HG02973 (cell line): Measurements from ENCODE around the gene C1orf116.

ENCODE experiments used
- ATAC-seq: cut with Tn5 transposase; IDR thresholded peaks from one replicate; pipeline ENCODE4 v1.9.1; 2021; ENCODE audit warnings: moderate library complexity; ENCODE audit not compliant: unreplicated experiment

Gene C1orf116

GRCh38 chr1:207035877-207036551 is 3.5 kb upstream of the C1orf116 start:
- no peak for ATAC-seq

DNA sequence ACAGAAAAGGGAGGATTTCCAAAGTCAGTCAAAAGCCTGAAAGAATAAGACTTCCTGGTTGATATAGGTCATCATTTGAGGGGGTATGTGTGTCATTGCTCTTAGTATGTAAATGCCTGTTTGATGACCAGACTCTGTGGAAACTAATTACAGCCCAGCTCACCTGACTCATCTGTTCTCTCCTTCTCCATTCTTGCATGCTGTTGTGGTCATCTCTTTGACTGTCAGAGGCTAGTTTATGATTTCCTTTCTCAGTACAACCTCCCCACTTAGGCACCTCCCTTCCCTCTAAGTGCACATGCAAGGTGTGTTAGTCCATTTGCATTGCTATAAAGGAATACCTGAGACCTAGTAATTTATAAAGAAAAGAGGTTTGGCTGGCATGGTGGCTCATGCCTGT is 2.4 kb upstream of the C1orf116 start:
- ATAC-seq: no peak

DNA sequence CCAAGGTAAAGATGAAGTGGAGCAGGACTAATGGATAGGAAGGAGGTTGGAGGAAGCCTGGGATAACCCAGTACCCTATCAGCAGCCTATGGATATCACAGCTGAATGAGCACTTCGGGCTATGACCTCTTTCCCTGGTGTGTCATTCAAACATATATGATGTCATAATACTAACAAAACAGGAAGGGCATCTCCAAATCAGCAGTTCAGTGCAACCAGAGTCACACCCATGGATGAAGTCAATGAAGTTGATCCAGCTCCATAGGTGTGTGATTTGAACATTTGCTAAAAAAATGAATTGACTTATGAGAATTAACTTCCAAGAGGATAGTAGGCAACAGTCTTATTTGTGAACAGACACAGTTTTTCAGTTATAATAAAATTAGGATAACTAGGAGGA is 1.7 kb upstream of the C1orf116 start:
- no peak for ATAC-seq

DNA sequence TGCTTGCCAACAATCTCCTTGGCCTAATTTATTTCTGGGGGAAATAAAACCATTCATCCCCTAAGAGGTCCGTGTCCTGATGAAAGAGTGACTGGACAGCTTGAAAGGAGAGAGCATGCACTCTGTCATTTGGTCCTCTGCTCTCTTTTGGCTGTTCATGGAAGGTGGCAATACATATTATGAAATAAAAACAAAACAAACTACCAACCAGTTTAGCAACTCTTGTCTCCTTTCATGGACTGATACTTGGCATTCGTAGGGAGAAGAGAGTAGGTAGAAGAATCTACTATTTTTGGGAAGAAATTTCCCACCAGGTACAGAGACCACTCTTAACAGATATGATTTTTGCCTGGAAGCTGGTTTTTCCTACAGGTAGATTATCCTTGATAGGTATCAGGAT is 746 bp upstream of the C1orf116 start:
- ATAC-seq: no peak

DNA sequence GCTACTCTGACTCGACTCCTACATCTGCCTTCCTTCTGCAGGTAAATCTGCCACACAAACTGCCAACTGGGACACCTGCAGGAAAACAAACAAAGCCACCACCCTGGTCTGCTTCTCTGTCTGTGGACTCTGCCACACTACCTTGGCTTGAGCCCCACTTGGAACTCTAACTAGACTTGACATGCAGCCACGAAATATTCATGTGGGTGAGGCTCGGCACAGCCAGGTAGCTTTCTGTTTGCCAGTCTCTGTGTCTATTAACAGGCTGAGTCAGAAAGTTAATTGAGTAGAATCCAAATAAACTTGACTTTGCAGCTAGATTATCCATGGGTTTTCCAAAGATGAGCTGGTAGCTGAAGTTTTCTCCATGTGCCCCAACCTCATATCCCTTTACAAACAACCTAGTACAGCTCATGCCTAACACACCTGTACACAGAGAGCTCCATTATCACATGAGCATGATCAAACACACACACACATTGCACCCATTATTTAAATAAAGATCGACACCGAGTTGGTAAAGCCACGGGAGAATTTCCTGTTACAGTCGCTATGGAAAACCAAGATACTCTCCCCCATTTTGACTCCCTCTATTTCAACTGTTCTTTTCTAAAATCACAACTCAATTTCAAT is 808 bp downstream of the C1orf116 start:
- no peak for ATAC-seq

DNA sequence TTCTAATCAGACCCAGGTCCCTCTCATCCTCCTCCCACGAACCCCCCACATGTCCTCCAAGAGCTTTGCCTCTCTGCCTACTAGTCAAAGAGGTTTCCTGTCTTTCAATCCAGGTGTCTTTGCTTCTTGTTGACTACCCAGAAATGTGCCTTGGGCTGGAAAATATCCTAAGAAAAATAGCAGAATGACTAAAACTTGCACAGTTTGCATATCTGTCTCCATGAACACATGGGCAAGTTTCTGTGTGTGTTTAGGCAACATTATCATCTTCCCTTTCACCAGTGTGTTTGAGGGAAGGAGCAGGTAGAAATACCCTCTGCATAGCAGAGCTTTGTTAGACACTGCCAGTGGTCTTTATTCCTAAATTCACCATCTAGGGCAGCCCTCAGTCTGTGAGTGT is 1.5 kb downstream of the C1orf116 start:
- ATAC-seq: no peak

DNA sequence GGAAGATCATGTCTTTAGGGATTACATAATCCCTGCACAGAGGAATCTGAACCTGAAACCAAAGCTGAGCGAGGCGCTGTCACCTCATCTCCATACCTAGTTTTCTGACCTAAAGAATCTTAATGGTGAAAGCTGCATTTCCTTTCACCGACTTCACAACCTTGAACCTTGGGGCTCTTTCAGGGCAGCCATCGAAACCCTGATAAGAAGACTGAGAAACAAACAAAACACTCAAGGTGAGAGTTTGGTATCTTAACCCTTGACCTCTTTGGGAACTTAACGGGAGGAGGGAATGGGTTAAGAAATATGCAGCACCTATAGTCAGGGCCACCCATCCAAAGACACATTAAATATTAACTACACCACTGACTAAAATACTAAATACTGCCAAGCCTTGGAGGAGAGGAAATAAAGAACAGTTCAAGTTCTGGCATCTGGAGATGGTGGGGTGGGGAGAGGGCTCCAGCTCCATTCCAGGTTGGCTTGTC is 2.0 kb downstream of the C1orf116 start:
- ATAC-seq: no peak

DNA sequence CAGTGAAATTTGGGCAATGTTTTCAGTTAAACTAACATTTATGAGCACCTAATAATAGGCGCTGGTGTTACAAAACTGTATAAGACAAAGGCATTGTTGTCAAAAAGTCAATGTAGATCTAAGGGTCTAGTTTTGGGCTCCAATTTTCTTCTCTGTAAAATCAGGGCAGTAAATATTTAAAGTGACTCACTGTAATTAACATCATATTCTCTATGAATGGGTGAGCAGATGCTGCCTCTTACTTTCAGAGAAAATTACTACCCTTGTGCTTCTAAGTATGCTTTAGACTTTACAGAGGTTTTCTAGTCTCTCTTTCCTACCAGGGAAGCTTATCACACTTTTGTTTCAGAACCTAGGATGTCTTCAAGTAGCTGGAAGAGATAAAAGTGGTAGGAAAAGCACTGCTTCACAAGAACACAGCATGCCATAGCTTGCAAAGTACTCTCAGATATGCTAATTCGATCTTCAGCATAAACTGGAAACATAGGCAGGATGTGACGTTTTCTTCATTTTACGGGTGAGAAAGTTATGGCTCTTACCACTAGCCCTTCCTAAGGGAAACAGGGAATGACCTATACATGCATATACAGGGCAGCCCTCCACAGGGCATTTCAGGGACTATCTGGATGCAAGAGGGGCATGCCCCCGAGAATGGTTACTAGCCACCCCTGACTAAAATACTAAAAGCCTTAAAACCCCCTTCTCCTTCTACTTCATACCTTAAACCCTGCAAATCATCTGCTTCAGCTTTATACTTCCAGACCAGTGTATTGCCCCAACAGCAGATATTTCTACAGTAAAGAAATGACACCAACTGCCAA is 2.6 kb downstream of the C1orf116 start:
- ATAC-seq: no peak

- no peak for ATAC-seq
Observed at GRCh38 chr1:207028884-207029650, 3.5 kb downstream of the C1orf116 start.

- ATAC-seq: no peak
Observed at GRCh38 chr1:207027921-207028320, 4.6 kb downstream of the C1orf116 start.

GRCh38 chr1:207027206-207027777 is 5.3 kb downstream of the C1orf116 start:
- ATAC-seq: no peak

DNA sequence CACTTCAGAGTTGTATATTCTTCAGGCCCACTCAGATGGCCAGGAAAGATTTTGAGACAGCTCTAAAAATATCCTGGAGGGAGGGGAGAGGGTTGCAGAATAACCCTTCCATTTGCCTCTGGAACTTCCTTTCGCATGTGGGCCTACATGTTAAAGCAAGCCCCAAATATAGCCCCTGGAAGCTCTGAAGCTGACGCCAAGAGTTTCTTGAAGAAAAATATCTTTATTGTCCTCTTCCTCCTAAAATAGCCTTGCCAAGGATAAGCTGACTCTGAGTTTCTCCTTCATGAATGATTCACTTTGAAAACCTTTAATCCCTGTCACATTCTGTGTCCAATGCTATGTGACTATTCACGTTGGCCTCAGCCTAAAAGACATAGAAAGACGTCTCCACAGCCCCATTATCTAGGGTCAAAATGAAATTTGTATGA is 6.4 kb downstream of the C1orf116 start:
- no peak for ATAC-seq

- ATAC-seq: no peak
Observed at GRCh38 chr1:207025146-207025880, 7.2 kb downstream of the C1orf116 start.

- ATAC-seq: no peak
Observed at GRCh38 chr1:207024202-207025145, 8.1 kb downstream of the C1orf116 start.

GRCh38 chr1:207022996-207023679 is 9.4 kb downstream of the C1orf116 start:
- ATAC-seq: no peak

DNA sequence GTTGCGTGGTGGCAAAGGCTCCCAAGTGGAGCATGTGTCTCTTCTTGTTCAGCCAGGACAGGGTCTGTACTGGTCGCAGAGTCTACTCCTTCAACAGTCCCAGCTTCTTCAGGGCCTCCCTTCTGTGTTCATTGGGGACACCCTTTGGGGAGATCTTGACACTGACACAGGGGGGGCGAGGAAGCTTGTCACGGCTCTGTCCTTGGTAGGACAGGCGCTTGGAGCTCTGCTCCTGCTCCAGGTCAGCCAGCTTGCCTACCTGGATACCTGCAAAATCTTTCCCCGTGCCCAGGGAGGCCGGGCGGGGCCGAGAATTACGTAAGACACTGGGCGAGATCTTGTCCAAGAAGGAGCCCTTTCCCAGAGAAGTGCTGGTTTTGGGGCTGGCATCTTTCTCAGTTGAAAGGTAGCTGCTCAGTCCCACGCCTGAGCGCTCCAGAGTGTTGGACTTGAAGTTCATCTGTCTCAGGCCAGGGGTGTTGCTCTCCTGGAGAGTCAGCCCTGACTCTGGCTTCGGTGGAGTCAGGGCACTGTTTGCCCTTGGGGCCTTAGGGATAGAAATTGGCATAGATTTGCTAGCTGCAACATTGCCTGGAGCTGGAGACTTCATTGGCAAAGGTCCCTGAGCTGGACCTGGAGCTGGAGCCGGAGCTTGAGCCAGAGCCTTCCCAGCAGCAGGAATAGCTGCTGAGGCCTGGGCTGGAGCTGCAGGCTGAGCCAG is 10.5 kb downstream of the C1orf116 start:
- no peak for ATAC-seq

- no peak for ATAC-seq
Observed at GRCh38 chr1:207021139-207021861, 11.3 kb downstream of the C1orf116 start.
